ENCODE data around the gene CYSRT1.

CYSRT1 gene

DNA sequence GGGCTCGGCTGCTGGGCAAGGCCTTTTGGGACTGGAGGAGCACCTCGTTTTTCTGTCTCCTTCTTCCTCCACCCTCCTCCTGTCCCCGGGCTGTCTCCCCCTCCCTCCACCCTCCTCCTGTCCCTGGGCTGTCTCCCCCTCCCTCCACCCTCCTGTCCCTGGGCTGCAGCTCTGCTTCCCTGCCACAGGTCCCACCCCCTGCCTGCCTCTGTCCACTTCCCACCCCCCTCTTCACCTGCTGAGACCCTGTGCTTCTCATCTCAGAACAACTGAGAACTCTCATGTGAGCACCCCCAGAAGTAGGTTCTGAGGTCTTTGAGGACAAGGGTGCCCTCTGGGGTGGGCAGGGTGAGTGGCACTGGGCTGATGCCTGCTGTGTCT lies 46.7 kb downstream of the CYSRT1 start:
- no peak for DNase-seq (ENCODE audit: low read depth, low spot score)

GRCh38 chr9:137272241-137273094 lies 47.5 kb downstream of the CYSRT1 start:
- DNase-seq (ENCODE audit: low read depth, low spot score): no peak

DNA sequence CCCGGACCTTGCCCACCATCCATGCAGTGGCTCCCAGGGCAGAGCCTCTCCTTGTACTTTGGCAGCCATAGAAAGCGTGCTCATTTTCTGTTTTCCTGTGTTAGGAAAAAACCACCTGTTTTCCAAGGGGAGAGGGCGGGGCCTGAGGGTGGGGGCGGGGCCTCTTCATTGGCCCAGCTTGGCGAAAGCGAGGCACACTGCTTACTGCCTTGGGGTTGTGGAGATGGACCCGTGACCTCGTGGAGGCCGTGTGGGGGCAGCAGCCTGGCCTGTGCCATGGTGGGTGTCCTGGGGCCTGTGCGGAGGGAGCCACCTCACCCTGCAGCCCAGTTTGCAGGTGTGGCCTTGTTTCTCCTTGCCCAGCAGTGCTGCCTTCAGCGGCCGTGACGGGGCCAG lies 48.1 kb downstream of the CYSRT1 start:
- DNase-seq (ENCODE audit: low read depth, low spot score): no peak

DNA sequence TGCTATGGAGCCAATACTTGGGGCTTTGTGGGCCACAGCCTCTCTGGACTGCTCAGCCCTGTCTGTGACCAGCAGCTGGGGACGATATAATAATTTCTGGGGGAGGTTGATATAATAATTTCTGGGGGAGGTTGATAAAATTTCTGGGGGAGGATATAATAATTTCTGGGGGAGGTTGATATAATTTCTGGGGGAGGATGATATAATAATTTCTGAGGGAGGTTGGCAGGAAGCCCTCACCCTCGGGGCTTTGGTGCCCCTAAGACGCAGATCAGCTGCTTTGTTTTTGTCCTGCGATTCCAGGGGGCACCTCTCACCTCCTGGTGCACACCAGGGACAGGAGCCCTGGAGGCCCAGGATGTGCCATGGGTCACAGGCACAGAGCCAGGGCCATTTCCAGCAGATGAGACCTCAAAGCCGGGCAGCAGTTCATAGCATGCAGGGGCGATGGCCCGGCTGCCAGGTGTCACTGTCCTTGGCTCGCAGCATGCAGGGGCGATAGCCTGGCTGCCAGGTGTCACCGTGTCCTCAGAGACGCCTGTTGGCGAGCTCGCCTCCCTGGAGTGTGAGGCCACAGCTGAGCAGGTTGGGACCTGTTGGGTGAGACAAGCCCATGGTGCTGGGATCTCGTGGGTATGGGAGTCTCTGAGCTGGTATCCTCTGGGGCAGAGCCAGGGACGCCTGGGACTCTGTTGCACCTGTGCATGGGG lies 48.8 kb downstream of the CYSRT1 start:
- no peak for DNase-seq (ENCODE audit: low read depth, low spot score)

- no peak for DNase-seq (ENCODE audit: low read depth, low spot score)
These were observed 50.2 kb downstream of the CYSRT1 start for GRCh38 chr9:137275203-137275587.

Measured in brain pericyte (primary cell).